Renal cortex interstitium (tissue), 11 donors: Measurements from ENCODE around the gene YPEL1. TPM values are rescaled to one million over a fixed set of nuclear protein-coding genes. Genes with fewer than 3 reads are reported as not detected.

Source experiments
- DNase-seq, 11 donors: peaks; one replicate each; pipeline ENCODE4 v3.0.0-alpha.2; 2013; ENCODE audit warnings: low read depth in 9 of 11, low spot score in 4 of 11; ENCODE audit errors: extremely low read depth in 1 of 11
- polyA plus RNA-seq, 3 donors: library from polyadenylated mRNA; unstranded; fragments of 120-200 nt; gene quantifications; one replicate each; pipeline ENCODE4 v1.2.1, GENCODE V29; 2013; ENCODE audit not compliant: insufficient read length in 3 of 3

Gene YPEL1
- polyA plus RNA-seq, 3 donors, result 15.1 to 16.5 (median 16.3) TPM

DNA sequence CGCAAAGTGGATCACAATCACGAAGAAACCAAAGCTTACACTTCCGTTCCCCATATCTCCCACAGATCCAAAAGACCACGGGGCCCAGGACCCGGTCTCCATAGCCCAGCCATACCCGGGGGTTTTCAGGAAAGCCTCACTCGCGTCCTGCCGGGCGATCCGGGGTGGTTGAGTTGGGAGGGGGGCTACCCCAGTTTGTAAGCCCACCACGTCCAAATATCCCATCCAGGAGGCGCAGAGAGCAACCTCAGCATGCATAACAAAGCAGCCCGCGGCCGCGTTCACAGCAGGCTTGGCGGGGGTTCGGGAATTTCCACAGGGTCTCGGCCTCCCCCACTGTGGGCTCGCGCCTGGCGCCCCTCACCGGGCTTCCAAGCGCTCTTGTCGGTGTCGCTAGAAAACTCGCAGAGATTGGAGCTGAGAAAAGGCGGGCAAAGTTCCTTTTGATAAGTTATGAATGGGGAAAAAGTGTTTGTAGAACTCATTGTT lies 84.0 kb downstream of the YPEL1 start:
- no peak for DNase-seq

DNA sequence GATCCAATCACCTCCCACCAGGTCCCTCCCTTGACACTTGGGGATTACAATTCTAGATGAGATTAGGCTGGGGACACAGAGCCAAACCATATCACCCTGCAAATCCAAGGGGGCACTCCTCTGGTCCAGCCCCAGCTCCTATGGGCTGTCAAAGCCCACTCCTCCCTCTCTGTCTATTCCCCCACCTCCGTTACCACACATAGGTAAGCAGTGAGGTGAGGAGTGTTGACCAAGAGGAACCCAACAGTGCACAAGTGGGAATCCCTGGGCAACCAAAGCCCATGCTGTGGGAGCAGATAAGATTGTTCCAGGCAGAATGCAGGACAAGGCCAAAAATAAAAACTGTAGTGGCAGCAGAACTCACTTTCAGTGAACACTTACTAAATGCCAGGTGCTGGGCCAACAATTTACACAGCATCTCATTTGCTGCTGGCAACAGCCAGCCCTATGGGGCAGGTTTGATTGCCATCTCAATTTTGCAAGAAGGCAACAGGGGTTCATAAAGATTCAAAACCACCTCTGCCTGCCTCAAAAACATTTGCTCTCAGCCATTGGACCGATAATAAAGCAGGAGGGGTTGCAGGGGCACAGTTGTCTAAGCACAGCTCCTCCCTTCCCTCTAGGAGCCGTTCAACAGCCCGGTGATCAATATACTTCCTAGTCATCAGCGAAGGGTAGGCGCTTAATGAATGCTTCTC lies 84.6 kb downstream of the YPEL1 start:
- DNase-seq, result no peak

- no peak for DNase-seq
Measured at GRCh38 chr22:21650280-21650679, 85.3 kb downstream of the YPEL1 start.

Other genes starting within 250 kb of the YPEL1 start
- under 1 TPM; 0.19 to 0.52 (median 0.30) TPM for gene RIMBP3C, start 184.3 kb downstream of the YPEL1 start, polyA plus RNA-seq
- 10 to 100 TPM; 51.4 to 56.3 (median 55.9) TPM for gene UBE2L3, start 168.1 kb downstream of the YPEL1 start, polyA plus RNA-seq
- gene YDJC, start 105.8 kb downstream of the YPEL1 start, polyA plus RNA-seq, result 10 to 100 TPM; 10.1 to 16.4 (median 15.9) TPM
- 1 to 10 TPM in 1 of 3 donors, under 1 TPM in 2; 0.25 to 1.1 (median 0.69) TPM for gene CCDC116, start 103.0 kb downstream of the YPEL1 start, polyA plus RNA-seq
- gene SDF2L1, start 93.5 kb downstream of the YPEL1 start, polyA plus RNA-seq, result 10 to 100 TPM; 12.8 to 25.3 (median 23.5) TPM
- 10 to 100 TPM; 34.9 to 48.8 (median 41.5) TPM for gene PPIL2, start 69.8 kb downstream of the YPEL1 start, polyA plus RNA-seq
- gene MAPK1, start 131.9 kb upstream of the YPEL1 start, polyA plus RNA-seq, result 100 to 1,000 TPM; 121 to 140 (median 128) TPM
- 10 to 100 TPM; 31.7 to 48.4 (median 42.5) TPM for gene PPM1F, start 217.1 kb upstream of the YPEL1 start, polyA plus RNA-seq
- gene TOP3B, start 247.0 kb upstream of the YPEL1 start, polyA plus RNA-seq, result 10 to 100 TPM; 25.2 to 62.7 (median 27.7) TPM